GM23338 (cell line): Measurements from ENCODE around the gene IGSF21. TPM values are rescaled to one million over a fixed set of nuclear protein-coding genes. Genes with fewer than 3 reads are reported as not detected.

ENCODE experiments used
- ATAC-seq: fragments of 200-7000 bp; cut with Tn5 transposase; 3 replicates; pipeline ENCODE4 v1.9.1; 2020
- DNase-seq: peaks from one replicate; pipeline ENCODE4 v3.0.0-alpha.2; 2015; ENCODE audit warnings: low spot score
- H2AFZ ChIP-seq: fragments of 200-600 bp; sonication (generic); 2 replicates; pipeline ENCODE4 v1.8.0; 2016; ENCODE audit warnings: antibody characterized with exemption, mild to moderate bottlenecking, moderate library complexity
- H3F3A ChIP-seq: fragments of 200-600 bp; sonication (generic); replicated peaks from 2 replicates; pipeline ENCODE4 v1.8.0; 2017; ENCODE audit warnings: antibody characterized with exemption, mixed run types, low read depth
- H3K27ac ChIP-seq: fragments of 200-600 bp; sonication (generic); 2 replicates; pipeline ENCODE4 v1.6.1; 2016; ENCODE audit warnings: low read depth
- H3K27me3 ChIP-seq: fragments of 200-600 bp; sonication (generic); 2 replicates; pipeline ENCODE4 v1.8.0; 2016; ENCODE audit warnings: mild to moderate bottlenecking, mixed run types, moderate library complexity; ENCODE audit not compliant: insufficient read depth
- H3K36me3 ChIP-seq: fragments of 200-600 bp; sonication (generic); 2 replicates; pipeline ENCODE4 v1.8.0; 2016; ENCODE audit warnings: mild to moderate bottlenecking; ENCODE audit not compliant: insufficient read depth
- H3K4me1 ChIP-seq: fragments of 200-600 bp; sonication (generic); 2 replicates; pipeline ENCODE4 v1.8.0; 2016; ENCODE audit warnings: mild to moderate bottlenecking, moderate library complexity; ENCODE audit not compliant: insufficient read depth
- H3K4me2 ChIP-seq: fragments of 200-600 bp; sonication (generic); 2 replicates; pipeline ENCODE4 v1.7.1; 2017; ENCODE audit warnings: mixed run types
- H3K4me3 ChIP-seq: fragments of 200-600 bp; sonication (generic); 2 replicates; pipeline ENCODE4 v1.6.1; 2016; ENCODE audit warnings: mixed run types
- H3K79me2 ChIP-seq: fragments of 200-600 bp; sonication (generic); replicated peaks from 2 replicates; pipeline ENCODE4 v1.8.0; 2017; ENCODE audit warnings: mild to moderate bottlenecking; ENCODE audit not compliant: insufficient read depth
- H3K9me2 ChIP-seq: fragments of 200-600 bp; sonication (generic); 2 replicates; pipeline ENCODE4 v1.8.0; 2017; ENCODE audit not compliant: insufficient read depth
- H4K20me1 ChIP-seq: fragments of 200-600 bp; sonication (generic); replicated peaks from 2 replicates; pipeline ENCODE4 v1.8.0; 2017; ENCODE audit warnings: mild to moderate bottlenecking; ENCODE audit not compliant: insufficient read depth
- H3K27ac Mint-ChIP-seq: 2 replicates; pipeline ENCODE4 v1.8.0; 2020; ENCODE audit warnings: inconsistent platforms, mild to moderate bottlenecking, moderate library complexity, mixed read lengths
- H3K27me3 Mint-ChIP-seq: 3 replicates; pipeline ENCODE4 v1.8.0; 2022; ENCODE audit warnings: low read depth, mild to moderate bottlenecking, moderate library complexity, mixed read lengths, inconsistent platforms; ENCODE audit not compliant: insufficient read depth, poor library complexity
- H3K36me3 Mint-ChIP-seq: 3 replicates; pipeline ENCODE4 v1.8.0; 2021; ENCODE audit warnings: low read depth, mild to moderate bottlenecking, inconsistent platforms, moderate library complexity, mixed read lengths
- H3K4me1 Mint-ChIP-seq: 3 replicates; pipeline ENCODE4 v1.8.0; 2020; ENCODE audit warnings: mild to moderate bottlenecking, inconsistent platforms, mixed read lengths
- H3K4me3 Mint-ChIP-seq: 3 replicates; pipeline ENCODE4 v1.8.0; 2021; ENCODE audit warnings: moderate library complexity, mild to moderate bottlenecking, inconsistent platforms, mixed read lengths
- H3K9me3 Mint-ChIP-seq: 3 replicates; pipeline ENCODE4 v1.8.0; 2020; ENCODE audit warnings: moderate library complexity, mild to moderate bottlenecking, inconsistent platforms, mixed read lengths
- CREB1 ChIP-seq: fragments of 250-450 bp; sonication (Bioruptor Pico); IDR thresholded peaks from 2 replicates; pipeline ENCODE4 v1.5.0; 2020; ENCODE audit warnings: low read depth, mild to moderate bottlenecking, moderate library complexity
- CTCF ChIP-seq, 2 experiments: fragments of 200-600 bp in 1 of 2; sonication (generic) in 1 of 2; conservative IDR thresholded peaks; 2 replicates each; pipeline versions ENCODE4 v1.5.1 to v1.6.1; 2016 to 2017; ENCODE audit warnings: antibody characterized with exemption in 2 of 2, low read depth in 2 of 2, mild to moderate bottlenecking in 2 of 2, moderate library complexity in 1 of 2
- ETS1 ChIP-seq: IDR thresholded peaks from 2 replicates; pipeline ENCODE4 v1.6.1; 2016; ENCODE audit warnings: antibody characterized with exemption
- EZH2 ChIP-seq: fragments of 200-600 bp; sonication (generic); IDR thresholded peaks from one replicate; pipeline ENCODE4 v1.8.0; 2017; ENCODE audit warnings: antibody characterized with exemption, mild to moderate bottlenecking, low read depth; ENCODE audit not compliant: unreplicated experiment
- EZH2phosphoT487 ChIP-seq: fragments of 200-600 bp; sonication (generic); IDR thresholded peaks from one replicate; pipeline ENCODE4 v1.8.1; 2018; ENCODE audit warnings: antibody characterized with exemption; ENCODE audit not compliant: unreplicated experiment
- JUNB ChIP-seq: IDR thresholded peaks from one replicate; pipeline ENCODE4 v1.6.1; 2016; ENCODE audit warnings: antibody characterized with exemption; ENCODE audit not compliant: unreplicated experiment
- NANOG ChIP-seq: IDR thresholded peaks from 2 replicates; pipeline ENCODE4 v1.6.1; 2016; ENCODE audit warnings: antibody characterized with exemption, borderline replicate concordance
- POLR2AphosphoS5 ChIP-seq: IDR thresholded peaks from 2 replicates; pipeline ENCODE4 v1.6.1; 2016; ENCODE audit warnings: antibody characterized with exemption, low read depth
- REST ChIP-seq: IDR thresholded peaks from one replicate; pipeline ENCODE4 v1.6.1; 2018; ENCODE audit warnings: antibody characterized with exemption; ENCODE audit not compliant: unreplicated experiment
- STAT1 ChIP-seq: IDR thresholded peaks from one replicate; pipeline ENCODE4 v1.6.1; 2016; ENCODE audit warnings: antibody characterized with exemption; ENCODE audit not compliant: unreplicated experiment
- ZNF114 ChIP-seq: fragments of 250-450 bp; sonication (Bioruptor Pico); IDR thresholded peaks from 2 replicates; pipeline ENCODE4 v1.5.0; 2020; ENCODE audit warnings: mild to moderate bottlenecking, moderate library complexity
- ZNF331 ChIP-seq: fragments of 250-450 bp; sonication (Bioruptor Pico); IDR thresholded peaks from 2 replicates; pipeline ENCODE4 v1.5.0; 2020; ENCODE audit warnings: low read depth, mild to moderate bottlenecking, moderate library complexity
- polyA plus RNA-seq: library from polyadenylated mRNA; unstranded; fragments of >200 nt; fragmentation: Nextera tagmentation; extraction: Ambion mirVana; gene quantifications from 2 replicates; pipeline ENCODE4 v1.2.1, GENCODE V29; 2016
- total RNA-seq: library from RNA; depleted of rRNA; stranded (reverse); fragments of >200 nt; shearing (Covaris generic); gene quantifications from 2 replicates; pipeline ENCODE4 v1.2.3, GENCODE V29; 2014

Gene IGSF21
- total and polyA plus RNA-seq, 2 experiments from 2014 or later = 15.6 to 15.7 TPM

- H3K36me3 Mint-ChIP-seq = no peaks in the 10 kb centered on the region
- H3K27me3 Mint-ChIP-seq = peaks cover 5% of the 10 kb centered on the region
- H3K79me2 ChIP-seq = no peaks in the 10 kb centered on the region
- H3K9me3 Mint-ChIP-seq = no peaks in the 10 kb centered on the region; the same call in 2 of the 3 replicates
- no peak overlapping the region for H3K4me3 ChIP-seq
- peaks cover 2% of the 10 kb centered on the region for H3K4me1 ChIP-seq
- TF ChIP-seq REST (no peak), STAT1 (no peak), NANOG (no peak), ETS1 (no peak), POLR2AphosphoS5 (no peak), JUNB (no peak), EZH2 (no peak), CREB1 (CRISPR knock-in tag) (no peak), ZNF331 (CRISPR knock-in tag) (no peak), ZNF114 (CRISPR knock-in tag) (no peak), EZH2phosphoT487 (no peak)
- H2AFZ ChIP-seq = no peak overlapping the region
- no peak overlapping the region for H3K27ac Mint-ChIP-seq
- peaks cover 6% of the 10 kb centered on the region; the same call in 1 of the 2 replicates for H3K9me2 ChIP-seq
- H3K4me2 ChIP-seq = no peak overlapping the region
- DNase-seq (no peak), ATAC-seq (no peak)
- H3K27me3 ChIP-seq = no peaks in the 10 kb centered on the region
- H3K36me3 ChIP-seq = no peaks in the 10 kb centered on the region
- H3K4me1 Mint-ChIP-seq = peaks cover 8% of the 10 kb centered on the region
- H3F3A ChIP-seq = no peaks in the 10 kb centered on the region
- H3K27ac ChIP-seq = no peak overlapping the region
- H3K4me3 Mint-ChIP-seq = no peak overlapping the region
- no peaks in the 10 kb centered on the region for H4K20me1 ChIP-seq
Observed at GRCh38 chr1:18337757-18338156, 230.2 kb downstream of the IGSF21 start.

- Histone ChIP-seq H3K4me1 (no peaks in the 10 kb centered on the region), H2AFZ (no peak overlapping the region), H4K20me1 (no peaks in the 10 kb centered on the region), H3K4me2 (no peak overlapping the region), H3K9me2 (peaks cover 6% of the 10 kb centered on the region; the same call in 1 of the 2 replicates), H3K4me3 (no peak overlapping the region), H3K36me3 (no peaks in the 10 kb centered on the region; the same call in 1 of the 2 replicates), H3K27ac (no peak overlapping the region), H3F3A (no peaks in the 10 kb centered on the region), H3K27me3 (no peaks in the 10 kb centered on the region), H3K79me2 (no peaks in the 10 kb centered on the region)
- Mint-ChIP-seq H3K27me3 (peaks cover 5% of the 10 kb centered on the region), H3K9me3 (no peaks in the 10 kb centered on the region), H3K27ac (no peak overlapping the region), H3K4me3 (no peak overlapping the region), H3K36me3 (no peaks in the 10 kb centered on the region), H3K4me1 (no peaks in the 10 kb centered on the region; the same call in 2 of the 3 replicates)
- no peak for ATAC-seq
- DNase-seq = no peak
- TF ChIP-seq NANOG (no peak), STAT1 (no peak), CTCF (conservative IDR thresholded peaks at IDR 0.05; ENCODE audit: low read depth in 2 of 2) (no peak), ZNF331 (CRISPR knock-in tag) (no peak)
Observed at GRCh38 chr1:18339161-18339560, 231.6 kb downstream of the IGSF21 start.
